Natural killer cell (primary cell): ENCODE results near the gene GFOD1. TPM values are rescaled to one million over a fixed set of nuclear protein-coding genes. Genes with fewer than 3 reads are reported as not detected.

Experiments
- ATAC-seq, 3 donors: fragments of 150-1000 bp in 2 of 3; fragments of 200-7000 bp in 1 of 3; cut with Tn5 transposase; 1 replicate in 1 of 3; 2 replicates in 2 of 3; pipeline ENCODE4 v1.10.0; 2021; ENCODE audit warnings: mild to moderate bottlenecking in 2 of 3, moderate library complexity in 2 of 3
- DNase-seq, 2 donors: peaks; one replicate each; pipeline versions ENCODE4 v3.0.0 to v3.0.0-alpha.2; 2013 to 2021; ENCODE audit warnings: mixed read lengths in 1 of 2
- H3K27ac ChIP-seq: one replicate; pipeline ENCODE4 v1.5.1; 2013; ENCODE audit warnings: mild to moderate bottlenecking, low read length
- H3K27me3 ChIP-seq: one replicate; pipeline ENCODE4 v1.6.1; 2013; ENCODE audit warnings: low read length; ENCODE audit not compliant: control insufficient read depth, insufficient read depth
- H3K36me3 ChIP-seq: one replicate; pipeline ENCODE4 v1.6.1; 2013; ENCODE audit warnings: low read length; ENCODE audit not compliant: control insufficient read depth, insufficient read depth
- H3K4me1 ChIP-seq: one replicate; pipeline ENCODE4 v1.6.1; 2013; ENCODE audit warnings: low read length; ENCODE audit not compliant: control insufficient read depth, insufficient read depth
- H3K4me3 ChIP-seq: one replicate; pipeline ENCODE4 v1.5.1; 2013; ENCODE audit warnings: low read length
- H3K9me3 ChIP-seq: one replicate; pipeline ENCODE4 v1.6.1; 2013; ENCODE audit warnings: low read length; ENCODE audit not compliant: control insufficient read depth, insufficient read depth
- H3K27ac Mint-ChIP-seq, 2 donors: one replicate each; pipeline ENCODE4 v1.8.0; 2022; ENCODE audit warnings: mild to moderate bottlenecking in 2 of 2, mixed read lengths in 2 of 2, moderate library complexity in 1 of 2
- H3K27me3 Mint-ChIP-seq, 2 donors: one replicate each; pipeline ENCODE4 v1.8.0; 2022; ENCODE audit warnings: low read depth in 2 of 2, mixed read lengths in 2 of 2
- H3K36me3 Mint-ChIP-seq: one replicate; pipeline ENCODE4 v1.8.0; 2022; ENCODE audit warnings: mixed read lengths
- H3K4me1 Mint-ChIP-seq, 2 donors: one replicate each; pipeline ENCODE4 v1.8.0; 2022; ENCODE audit warnings: mixed read lengths in 2 of 2
- H3K4me3 Mint-ChIP-seq: one replicate; pipeline ENCODE4 v1.8.0; 2022; ENCODE audit warnings: mild to moderate bottlenecking, moderate library complexity, mixed read lengths
- H3K9me3 Mint-ChIP-seq, 2 donors: one replicate each; pipeline ENCODE4 v1.8.0; 2022; ENCODE audit warnings: mixed read lengths in 2 of 2
- CTCF ChIP-seq: fragments of 200-600 bp; IDR thresholded peaks from one replicate; pipeline ENCODE4 v1.8.0; 2022; ENCODE audit warnings: antibody characterized with exemption
- WGBS: methylation state at CpG from one replicate; pipeline ENCODE4 v1.1.7; 2013; ENCODE audit warnings: missing lambda C conversion rate; ENCODE audit not compliant: insufficient coverage; 5-methylcytosine and 5-hydroxymethylcytosine counted together
- intact Hi-C: fragments of 100-400 bp; cut with micrococcal nuclease; formaldehyde crosslinking; loops from one replicate; pipeline ENCODE4 v1.14.2; 2022
- total RNA-seq, 4 donors: library from RNA; stranded (reverse); fragments of 120-200 nt in 1 of 4; gene quantifications; one replicate each; pipeline versions ENCODE4 v1.2.3 to v1.2.4, GENCODE V29; 2013 to 2022

Gene GFOD1
- total RNA-seq, 3 donors from 2014 or later (not counting 1 experiment from before 2014, with no cell fraction given) = 59.7 to 74.5 (median 71.2) TPM

GRCh38 chr6:13473768-13474165 lies 13.6 kb downstream of the GFOD1 start:
- Mint-ChIP-seq H3K9me3 (no peaks in the 10 kb centered on the region), H3K27me3 (no peaks in the 10 kb centered on the region), H3K4me1 (peaks cover 78 to 80% of the 10 kb centered on the region in 2 donors), H3K36me3 (no peaks in the 10 kb centered on the region), H3K27ac (peak overlapping the region; percentile 58 to 72), H3K4me3 (peak overlapping the region; percentile 49)
- Histone ChIP-seq H3K4me3 (no peak overlapping the region), H3K9me3 (no peaks in the 10 kb centered on the region), H3K27ac (no peak overlapping the region), H3K27me3 (no peaks in the 10 kb centered on the region), H3K36me3 (peaks cover 12% of the 10 kb centered on the region), H3K4me1 (peaks cover 29% of the 10 kb centered on the region)
- TF ChIP-seq CTCF = no peak
- DNase-seq = no peak
- no peak for ATAC-seq
- WGBS = 48% methylated on average over 8 of the region's 8 CpGs
- intact Hi-C loops = no loop called here

- no peaks in the 10 kb centered on the region for H3K27me3 Mint-ChIP-seq
- H3K4me1 ChIP-seq = peaks cover 24% of the 10 kb centered on the region
- DNase-seq (no peak), ATAC-seq (no peak)
- peak overlapping the region; percentile 58 to 72 for H3K27ac Mint-ChIP-seq
- peak overlapping the region; percentile 49 for H3K4me3 Mint-ChIP-seq
- no peak overlapping the region for H3K27ac ChIP-seq
- H3K36me3 Mint-ChIP-seq = no peaks in the 10 kb centered on the region
- peaks cover 76 to 77% of the 10 kb centered on the region in 2 donors for H3K4me1 Mint-ChIP-seq
- peaks cover 15% of the 10 kb centered on the region for H3K36me3 ChIP-seq
- intact Hi-C loops = no loop called here
- TF ChIP-seq CTCF = no peak
- no peak overlapping the region for H3K4me3 ChIP-seq
- H3K9me3 Mint-ChIP-seq = no peaks in the 10 kb centered on the region
- 93% methylated on average over 5 of the region's 5 CpGs for WGBS
- no peaks in the 10 kb centered on the region for H3K9me3 ChIP-seq
- no peaks in the 10 kb centered on the region for H3K27me3 ChIP-seq
Measured at GRCh38 chr6:13472976-13473767, 14.2 kb downstream of the GFOD1 start.

- DNase-seq (no peak), ATAC-seq (no peak)
- Histone ChIP-seq H3K4me3 (no peak overlapping the region), H3K9me3 (no peaks in the 10 kb centered on the region), H3K27ac (no peak overlapping the region), H3K27me3 (no peaks in the 10 kb centered on the region), H3K36me3 (peaks cover 15% of the 10 kb centered on the region), H3K4me1 (peaks cover 24% of the 10 kb centered on the region)
- intact Hi-C loops = no loop called here
- H3K4me1 Mint-ChIP-seq = peaks cover 79 to 80% of the 10 kb centered on the region in 2 donors
- 41% methylated on average over 4 of the region's 4 CpGs for WGBS
- H3K27me3 Mint-ChIP-seq = no peaks in the 10 kb centered on the region
- no peaks in the 10 kb centered on the region for H3K36me3 Mint-ChIP-seq
- H3K9me3 Mint-ChIP-seq = no peaks in the 10 kb centered on the region
- no peak overlapping the region for H3K4me3 Mint-ChIP-seq
- TF ChIP-seq CTCF = no peak
- peak overlapping the region; percentile 64 to 79 for H3K27ac Mint-ChIP-seq
Measured at GRCh38 chr6:13472099-13472498, 15.3 kb downstream of the GFOD1 start.
